Vagina (tissue), 2 donors: ENCODE measurements around the gene CHMP6. TPM values are rescaled to one million over a fixed set of nuclear protein-coding genes. Genes with fewer than 3 reads are reported as not detected.

Source experiments
- DNase-seq, 2 donors: peaks; one replicate each; pipeline ENCODE4 v3.0.0-alpha.2; 2017; ENCODE audit errors: extremely low spot score in 2 of 2
- H3K27ac ChIP-seq: fragments of 200-600 bp; sonication (generic); one replicate; pipeline ENCODE4 v1.5.1; 2019
- H3K27me3 ChIP-seq: fragments of 200-600 bp; sonication (generic); one replicate; pipeline ENCODE4 v1.5.1; 2019
- H3K36me3 ChIP-seq, 2 donors: fragments of 200-600 bp; sonication (generic); one replicate each; pipeline ENCODE4 v1.5.1; 2017 to 2019
- H3K4me1 ChIP-seq: fragments of 200-600 bp; sonication (generic); one replicate; pipeline ENCODE4 v1.5.1; 2019
- H3K4me3 ChIP-seq, 2 donors: fragments of 200-600 bp; sonication (generic); 1 replicate in 1 of 2; 2 replicates in 1 of 2; pipeline ENCODE4 v1.5.1; 2016 to 2019
- H3K9me3 ChIP-seq: fragments of 200-600 bp; sonication (generic); one replicate; pipeline ENCODE4 v1.5.1; 2019
- CTCF ChIP-seq, 3 experiments: fragments of 450-650 bp in 2 of 3; fragments of 200-600 bp in 1 of 3; sonication (generic) in 1 of 3; IDR thresholded peaks; one replicate each; pipeline ENCODE4 v1.5.1; 2017 to 2019; ENCODE audit warnings: antibody characterized with exemption in 3 of 3, mild to moderate bottlenecking in 2 of 3, moderate library complexity in 2 of 3
- POLR2A ChIP-seq, 2 donors: fragments of 450-650 bp; IDR thresholded peaks; one replicate each; pipeline ENCODE4 v1.6.1; 2017; ENCODE audit warnings: antibody characterized with exemption in 2 of 2, mild to moderate bottlenecking in 2 of 2, moderate library complexity in 2 of 2
- POLR2AphosphoS5 ChIP-seq, 2 donors: sonication (generic); formaldehyde crosslinking; IDR thresholded peaks; one replicate each; pipeline ENCODE4 v1.9.0; 2017; ENCODE audit warnings: antibody characterized with exemption in 2 of 2, mild to moderate bottlenecking in 2 of 2, low read depth in 1 of 2; ENCODE audit not compliant: insufficient read depth in 1 of 2
- intact Hi-C: fragments of 100-400 bp; cut with DNase I; formaldehyde crosslinking; loops from one replicate; pipeline ENCODE4 v1.15.1; 2023
- total RNA-seq: library from RNA; depleted of rRNA; stranded (reverse); fragments of >200 nt; gene quantifications from one replicate; pipeline ENCODE4 v1.2.3, GENCODE V29; 2016

CHMP6 gene
- total RNA-seq, 1 donor from 2014 or later, result 31.7 TPM

DNA sequence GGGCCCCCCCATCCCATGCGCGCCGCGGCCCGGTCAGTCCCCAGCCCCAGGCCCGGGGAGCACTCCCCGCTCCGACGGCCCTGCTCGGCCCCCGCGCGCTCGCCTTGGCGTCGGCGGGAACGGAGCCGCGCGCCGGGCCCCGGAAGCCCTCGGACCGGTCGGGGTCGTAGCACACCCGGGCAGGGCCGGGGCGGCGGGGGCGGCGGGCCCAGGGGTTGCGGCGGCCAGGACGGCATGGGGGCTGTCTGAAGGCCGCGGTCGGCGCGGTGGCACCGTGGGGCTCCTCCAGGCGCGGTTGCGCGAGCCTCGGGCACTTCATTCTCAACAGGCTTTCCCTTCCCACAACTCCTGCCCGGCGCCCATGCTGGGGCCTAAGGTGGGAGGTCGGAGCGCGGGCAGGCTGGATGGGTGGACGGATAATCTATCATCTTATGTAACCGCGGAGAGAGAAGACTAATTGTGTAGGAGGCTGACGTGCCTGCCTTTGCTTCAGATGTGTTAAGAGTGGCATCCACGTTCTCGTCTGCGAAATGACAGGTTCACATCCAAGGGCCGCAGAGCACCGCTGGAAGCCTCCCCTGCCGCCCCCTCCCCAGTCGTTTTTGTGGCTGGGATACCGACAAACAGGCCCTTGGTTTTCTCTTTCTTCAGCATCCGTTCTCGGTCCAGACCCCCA lies 44.0 kb downstream of the CHMP6 start:
- intact Hi-C loops, result no loop called here
- Histone ChIP-seq H3K4me1 (peaks cover 60% of the 10 kb centered on the region), H3K36me3 (peaks cover 0 to 4% of the 10 kb centered on the region in 2 donors), H3K27ac (peak overlapping the region; percentile 60), H3K9me3 (no peaks in the 10 kb centered on the region), H3K27me3 (no peaks in the 10 kb centered on the region), H3K4me3 (peak overlapping the region; percentile 67 to 92)
- TF ChIP-seq POLR2AphosphoS5 (IDR thresholded peaks at IDR 0.05; ENCODE audit: insufficient read depth in 1 of 2, low read depth in 1 of 2), result no peak
- no peak for TF ChIP-seq POLR2A (IDR thresholded peaks at IDR 0.05)
- TF ChIP-seq CTCF (IDR thresholded peaks at IDR 0.05), result no peak
- DNase-seq, result no peak

GRCh38 chr17:81036197-81036941 lies 44.7 kb downstream of the CHMP6 start:
- Histone ChIP-seq H3K27ac (peak overlapping the region; percentile 60), H3K36me3 (peaks cover 0 to 4% of the 10 kb centered on the region in 2 donors), H3K4me1 (peaks cover 67% of the 10 kb centered on the region), H3K4me3 (peak overlapping the region; percentile 67 to 92), H3K27me3 (no peaks in the 10 kb centered on the region), H3K9me3 (no peaks in the 10 kb centered on the region)
- intact Hi-C loops, result no loop called here
- no peak for TF ChIP-seq POLR2A (IDR thresholded peaks at IDR 0.05)
- TF ChIP-seq POLR2AphosphoS5 (IDR thresholded peaks at IDR 0.05; ENCODE audit: insufficient read depth in 1 of 2, low read depth in 1 of 2), result peak in 1 of 2 donors; percentile 50
- no peak for DNase-seq

GRCh38 chr17:81037026-81037797 lies 45.6 kb downstream of the CHMP6 start:
- no peak for DNase-seq
- H3K36me3 ChIP-seq, result no peaks in the 10 kb centered on the region
- no peaks in the 10 kb centered on the region for H3K9me3 ChIP-seq
- peaks cover 75% of the 10 kb centered on the region for H3K4me1 ChIP-seq
- peak overlapping the region; percentile 60 for H3K27ac ChIP-seq
- intact Hi-C loops, result no loop called here
- H3K27me3 ChIP-seq, result no peaks in the 10 kb centered on the region
- TF ChIP-seq POLR2AphosphoS5 (IDR thresholded peaks at IDR 0.05; ENCODE audit: insufficient read depth in 1 of 2, low read depth in 1 of 2) (peak; percentile 41 to 53), CTCF (IDR thresholded peaks at IDR 0.05) (no peak), POLR2A (IDR thresholded peaks at IDR 0.05) (no peak)
- peak overlapping the region; percentile 67 to 92 for H3K4me3 ChIP-seq

DNA sequence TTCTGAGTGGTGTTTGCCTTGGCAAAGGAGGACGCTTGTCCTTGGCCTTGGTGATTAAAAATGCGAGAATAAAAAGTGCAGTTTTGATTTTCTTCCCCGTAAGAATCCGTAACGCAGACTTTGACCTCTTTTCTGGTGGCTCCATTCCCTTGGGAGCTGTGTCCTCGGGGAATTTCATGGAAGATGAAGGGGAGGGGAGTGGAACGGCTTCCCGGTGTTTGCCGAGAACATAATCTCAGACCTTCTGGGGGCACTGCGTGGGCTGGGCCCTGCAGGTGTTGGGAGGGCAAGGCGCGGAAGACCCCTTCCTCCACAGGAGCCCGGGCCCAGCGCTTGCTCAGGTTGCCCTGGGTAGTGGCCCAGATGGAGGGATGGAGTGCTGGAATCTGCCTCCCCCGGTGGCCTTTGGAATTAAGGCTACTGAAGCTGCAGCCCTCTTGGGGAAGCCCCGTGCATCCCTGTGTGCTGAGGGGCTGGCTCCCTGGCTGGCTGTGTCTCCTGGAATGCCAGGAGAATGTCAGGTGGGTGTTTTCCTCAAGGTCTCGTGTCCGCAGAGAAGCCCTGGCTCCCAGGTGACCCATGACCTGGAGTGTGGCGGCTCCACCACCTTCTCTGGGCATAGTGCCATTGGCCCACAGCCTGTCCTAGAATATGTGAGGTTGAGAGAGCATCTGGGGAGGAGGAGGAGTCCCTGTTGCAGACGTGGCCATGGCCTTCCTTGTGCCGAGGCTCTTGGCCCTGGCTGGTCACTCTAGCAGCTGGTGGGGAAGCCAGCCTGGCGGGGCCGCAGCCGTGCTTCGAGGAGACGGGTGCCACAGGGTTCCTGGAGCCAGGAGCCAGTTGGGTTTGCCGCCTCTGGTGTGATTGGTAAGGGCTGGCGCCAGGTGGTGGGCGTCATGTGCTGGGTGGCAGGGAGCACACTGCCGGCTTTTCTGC lies 46.4 kb downstream of the CHMP6 start:
- H3K27me3 ChIP-seq, result no peaks in the 10 kb centered on the region
- intact Hi-C loops, result no loop called here
- H3K27ac ChIP-seq, result peak overlapping the region; percentile 60
- peaks cover 80% of the 10 kb centered on the region for H3K4me1 ChIP-seq
- TF ChIP-seq POLR2A (IDR thresholded peaks at IDR 0.05) (no peak), CTCF (IDR thresholded peaks at IDR 0.05) (no peak), POLR2AphosphoS5 (IDR thresholded peaks at IDR 0.05; ENCODE audit: insufficient read depth in 1 of 2, low read depth in 1 of 2) (no peak)
- H3K9me3 ChIP-seq, result no peaks in the 10 kb centered on the region
- no peak for DNase-seq
- H3K36me3 ChIP-seq, result no peaks in the 10 kb centered on the region
- peak overlapping the region; percentile 67 to 92 for H3K4me3 ChIP-seq
